Measurements from ENCODE around the gene GPATCH1. TPM values are rescaled to one million over a fixed set of nuclear protein-coding genes. Genes with fewer than 3 reads are reported as not detected.

The GPATCH1 gene
- polyA plus RNA-seq, 3 donors = 12.6 to 20.1 (median 15.6) TPM

Other genes with a start within 250 kb of the GPATCH1 start
- gene SLC7A9, start 211.4 kb upstream of the GPATCH1 start, polyA plus RNA-seq (ENCODE audit: insufficient read length in 3 of 3) = 10 to 100 TPM; 19.0 to 20.3 (median 19.5) TPM
- 10 to 100 TPM; 29.0 to 34.0 (median 33.0) TPM for gene CEP89, start 109.2 kb upstream of the GPATCH1 start, polyA plus RNA-seq (ENCODE audit: insufficient read length in 3 of 3)
- gene FAAP24, start 108.9 kb upstream of the GPATCH1 start, polyA plus RNA-seq (ENCODE audit: insufficient read length in 3 of 3) = 1 to 10 TPM; 2.8 to 3.3 (median 3.1) TPM
- gene RHPN2, start 16.3 kb upstream of the GPATCH1 start, polyA plus RNA-seq (ENCODE audit: insufficient read length in 3 of 3) = 10 to 100 TPM; 16.5 to 22.1 (median 19.7) TPM
- 1 to 10 TPM in 2 of 3 donors, under 1 TPM in 1; 0.87 to 2.1 (median 1.8) TPM for gene WDR88, start 50.9 kb downstream of the GPATCH1 start, polyA plus RNA-seq (ENCODE audit: insufficient read length in 3 of 3)
- gene LRP3, start 113.1 kb downstream of the GPATCH1 start, polyA plus RNA-seq (ENCODE audit: insufficient read length in 3 of 3) = 10 to 100 TPM; 22.6 to 31.7 (median 27.3) TPM
- under 1 TPM; 0.24 to 0.52 (median 0.36) TPM for gene SLC7A10, start 144.7 kb downstream of the GPATCH1 start, polyA plus RNA-seq (ENCODE audit: insufficient read length in 3 of 3)
- 1 to 10 TPM; 4.0 to 8.5 (median 4.5) TPM for gene CEBPA, start 221.4 kb downstream of the GPATCH1 start, polyA plus RNA-seq (ENCODE audit: insufficient read length in 3 of 3)

All from renal pelvis (tissue), 3 donors.